ENCODE measurements around the gene CCNE1.
A peak's percentile ranks its signal among the peaks of the same experiment; 100 is the strongest.

CCNE1 gene

DNA sequence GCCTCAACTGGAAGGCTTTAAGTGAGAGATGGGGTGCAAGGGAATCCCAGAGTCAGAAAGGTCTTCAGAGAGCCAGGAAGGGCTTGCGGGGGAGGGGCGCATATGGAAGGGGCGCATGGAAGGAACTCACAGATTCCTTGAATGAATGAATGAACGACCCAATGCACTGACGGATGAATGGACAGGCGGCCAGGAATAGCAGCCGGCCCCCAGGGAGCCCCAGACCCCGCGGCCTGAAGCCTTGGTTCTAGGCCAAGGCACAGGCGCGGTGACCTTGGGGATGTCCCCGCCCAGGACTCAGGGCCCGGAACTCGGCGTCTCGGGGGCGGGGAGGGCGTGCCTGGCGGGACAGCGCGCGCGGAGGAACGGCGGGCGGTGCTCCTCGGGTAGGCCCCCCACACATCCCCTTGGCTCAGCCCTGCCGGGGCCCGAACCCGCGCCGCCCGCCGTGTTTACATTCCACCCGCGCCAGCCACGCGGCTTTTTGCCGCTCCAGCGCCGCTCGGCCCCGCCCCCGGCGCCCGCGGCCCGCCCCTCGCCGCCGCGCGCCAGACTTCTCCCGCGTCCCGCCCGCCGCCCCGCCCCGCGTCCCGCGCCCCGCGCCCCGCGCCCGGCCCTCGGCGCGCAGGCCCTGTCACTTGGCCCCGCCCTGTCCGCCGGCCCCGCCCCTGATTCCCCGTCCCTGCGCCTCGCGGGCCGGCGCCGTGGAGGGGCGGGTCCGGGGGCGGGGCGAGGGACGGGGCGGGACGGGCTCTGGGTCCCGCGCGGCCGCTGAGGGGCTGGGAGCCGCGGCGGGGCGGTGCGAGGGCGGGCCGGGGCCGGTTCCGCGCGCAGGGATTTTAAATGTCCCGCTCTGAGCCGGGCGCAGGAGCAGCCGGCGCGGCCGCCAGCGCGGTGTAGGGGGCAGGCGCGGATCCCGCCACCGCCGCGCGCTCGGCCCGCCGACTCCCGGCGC, at the start of gene CCNE1:
CCNE1 (plus strand) TSS at position 867 of the 955 bp plus-strand sequence. CDS start 565 bp downstream, outside the sequence.
- peak; percentile 86 to 98 for DNase-seq (ENCODE audit: low read depth in 2 of 2)

DNA sequence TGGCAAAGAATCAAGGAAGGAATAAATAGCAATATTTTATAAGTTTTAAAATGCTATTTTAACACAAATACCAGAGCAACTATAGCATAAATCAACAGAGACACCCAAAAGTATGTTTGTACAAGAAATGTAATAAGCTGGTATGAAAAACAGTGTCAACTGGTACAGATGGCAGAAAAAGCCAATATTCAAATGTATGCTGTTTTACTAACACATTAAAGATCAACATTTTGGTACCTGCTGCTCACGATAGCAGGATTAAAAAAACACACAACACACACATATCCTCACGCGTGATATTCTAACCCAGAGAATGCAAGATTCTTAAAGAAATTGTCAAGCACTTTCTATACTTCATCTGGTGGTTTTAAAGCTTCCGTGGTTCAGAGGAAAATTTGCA, 48.6 kb upstream of the CCNE1 start:
- DNase-seq (ENCODE audit: low read depth in 2 of 2): no peak

DNA sequence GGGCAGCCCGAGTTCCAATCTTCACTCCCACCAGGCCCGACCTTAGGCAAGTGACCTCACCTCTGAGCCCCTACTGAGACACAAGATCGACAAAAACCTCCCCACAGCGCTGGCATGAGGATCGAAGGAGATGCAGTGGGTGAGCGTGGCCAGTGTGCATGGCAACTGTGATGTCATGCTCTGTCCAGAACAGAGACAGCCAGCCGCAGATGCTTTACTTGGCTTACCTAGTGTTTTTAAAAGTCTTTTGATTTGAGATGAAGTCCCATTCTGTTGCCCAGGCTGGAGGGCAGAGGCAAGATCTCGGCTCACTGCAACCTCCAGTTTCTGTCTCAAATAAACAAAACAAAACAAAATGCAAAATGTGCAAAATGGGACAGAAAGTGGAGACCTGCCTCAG, 47.4 kb upstream of the CCNE1 start:
- DNase-seq (ENCODE audit: low read depth in 2 of 2): no peak

DNA sequence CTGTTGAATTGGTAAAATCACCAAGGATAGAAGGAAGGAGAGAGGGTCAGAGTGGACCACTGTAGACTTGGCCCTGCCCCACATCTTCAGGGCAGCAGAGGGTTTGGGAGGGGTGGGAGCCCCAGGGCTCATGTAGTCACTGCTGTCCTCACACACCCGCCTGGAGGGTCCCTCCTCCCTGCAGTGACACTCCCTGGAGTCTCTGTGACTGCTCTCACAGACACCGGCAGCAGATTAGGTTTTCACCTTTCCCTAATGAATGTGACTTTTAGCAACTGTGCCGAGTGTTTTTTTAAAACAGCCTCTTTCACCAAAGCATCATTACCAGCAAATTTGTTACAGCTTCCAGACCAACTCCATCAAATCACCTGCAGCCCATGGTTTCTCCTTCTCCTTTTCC, 45.7 kb upstream of the CCNE1 start:
- no peak for DNase-seq (ENCODE audit: low read depth in 2 of 2)

DNA sequence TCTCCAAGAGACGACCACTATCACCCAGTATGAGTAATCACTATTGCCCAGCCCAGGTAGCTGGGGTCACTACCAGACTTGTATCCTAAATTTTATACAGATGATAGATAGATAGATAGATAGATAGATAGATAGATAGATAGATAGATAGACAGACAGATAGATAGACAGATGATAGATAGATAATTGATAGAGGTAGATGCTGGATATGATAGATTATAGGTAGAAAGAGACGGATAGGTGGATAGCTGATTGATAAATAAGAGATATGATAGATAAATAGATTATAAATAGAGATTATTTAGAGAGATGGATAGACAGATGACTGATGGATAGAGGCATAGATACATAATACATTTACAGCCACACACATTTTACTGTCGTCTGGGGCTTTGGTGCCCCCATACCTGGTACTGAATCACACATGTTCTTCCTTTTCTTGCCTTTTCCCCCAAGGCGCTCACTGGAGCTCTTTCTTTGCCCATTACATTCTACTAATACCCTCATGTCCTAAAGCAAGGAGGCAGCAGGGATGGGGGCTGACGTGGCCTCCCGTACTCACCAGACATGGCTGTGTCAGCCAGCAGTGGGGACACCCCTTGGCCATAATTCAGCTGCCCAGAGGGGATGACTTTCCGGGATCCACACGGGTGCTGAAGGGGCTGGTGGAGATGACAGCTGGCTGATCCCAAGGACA, 44.6 kb upstream of the CCNE1 start:
- no peak for DNase-seq (ENCODE audit: low read depth in 2 of 2)

DNA sequence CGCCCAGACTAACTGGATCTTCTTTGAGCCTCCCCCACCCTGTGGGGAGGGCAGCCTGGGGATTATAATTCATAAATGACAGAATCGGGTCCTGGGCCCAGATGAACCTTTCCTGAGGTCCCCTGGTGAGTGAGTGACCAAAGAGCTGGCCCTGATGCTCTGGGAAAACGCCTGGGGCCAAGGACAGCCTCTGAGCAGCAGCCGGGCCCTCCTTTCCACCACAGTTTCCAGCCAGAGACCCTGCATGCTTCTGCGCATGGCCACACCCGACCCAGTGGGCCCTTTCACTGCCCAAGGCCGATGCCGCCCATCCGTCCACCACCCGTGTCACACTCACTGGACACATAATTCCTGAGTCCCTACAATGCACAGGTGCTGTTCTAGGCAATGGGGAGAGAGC, 43.6 kb upstream of the CCNE1 start:
- no peak for DNase-seq (ENCODE audit: low read depth in 2 of 2)

DNA sequence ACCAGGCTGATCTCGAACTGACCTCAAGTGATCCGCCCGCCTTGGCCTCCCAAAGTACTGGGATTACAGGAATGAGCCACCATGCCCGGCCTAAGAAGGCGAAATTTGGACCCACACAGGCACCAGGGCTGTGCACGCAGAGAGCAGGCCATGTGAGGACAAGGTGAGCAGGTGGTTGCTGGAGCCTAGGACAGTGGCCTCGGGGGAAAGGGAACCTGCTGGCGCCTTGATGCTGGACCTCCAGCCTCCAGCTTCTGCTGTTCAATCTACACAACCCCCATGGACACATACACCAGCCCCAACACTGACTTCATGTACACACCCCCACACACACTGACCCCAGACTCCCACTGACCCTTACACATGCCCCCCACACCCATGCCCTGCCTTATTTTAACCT, 41.8 kb upstream of the CCNE1 start:
- DNase-seq (ENCODE audit: low read depth in 2 of 2): no peak

DNA sequence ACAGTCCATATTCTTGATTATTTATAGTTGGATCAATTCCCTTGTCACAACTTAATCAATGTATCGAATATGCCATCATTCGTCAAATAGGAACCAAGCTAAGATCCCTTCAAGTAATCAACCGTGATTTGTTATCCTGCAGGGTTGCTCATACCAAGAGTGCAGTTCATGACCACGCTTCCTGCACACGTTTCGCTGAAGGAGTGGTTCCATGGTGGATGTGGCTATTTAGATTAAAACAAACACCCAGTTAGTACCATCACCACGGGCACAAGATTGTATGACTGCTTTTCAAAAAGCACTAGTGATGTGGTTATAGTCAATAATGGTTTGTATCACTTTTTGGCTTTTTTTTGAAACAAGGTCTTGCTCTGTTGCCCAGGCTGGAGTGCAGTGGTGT, 41.1 kb upstream of the CCNE1 start:
- DNase-seq (ENCODE audit: low read depth in 2 of 2): no peak

DNA sequence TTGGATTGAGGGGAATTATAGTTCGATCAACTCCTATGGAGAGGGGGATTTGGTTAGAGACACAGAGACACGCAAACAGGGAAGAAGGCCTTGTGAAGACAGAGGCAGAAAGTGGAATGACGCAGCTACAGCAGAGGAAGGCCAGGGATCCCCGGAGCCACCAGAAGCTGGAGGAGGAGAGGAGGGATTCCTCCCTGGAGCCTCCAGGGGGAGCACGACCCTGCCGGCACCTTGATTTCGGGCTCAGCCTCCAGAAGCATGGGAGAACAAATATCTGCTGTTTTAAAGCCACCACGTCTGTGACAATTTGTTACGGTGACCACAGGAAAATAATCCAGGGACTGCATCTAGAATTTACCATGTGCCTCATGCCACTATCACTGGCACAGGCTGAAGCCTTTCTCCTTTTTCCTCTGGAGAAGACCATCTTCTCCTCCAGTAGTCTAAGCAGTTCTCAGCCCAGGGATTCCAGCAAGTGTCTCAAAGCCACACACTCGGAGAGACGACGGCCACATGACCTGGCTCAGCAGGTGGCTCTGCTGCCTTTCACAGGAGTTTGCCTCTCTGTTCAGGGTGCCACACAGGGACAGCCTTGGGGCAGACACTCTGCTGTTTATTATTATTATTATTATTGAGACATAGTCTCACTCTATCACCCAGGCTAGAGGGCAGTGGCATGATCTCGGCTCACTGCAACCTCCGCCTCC, 39.9 kb upstream of the CCNE1 start:
- DNase-seq (ENCODE audit: low read depth in 2 of 2): peak in 1 of 2 experiments; percentile 3

DNA sequence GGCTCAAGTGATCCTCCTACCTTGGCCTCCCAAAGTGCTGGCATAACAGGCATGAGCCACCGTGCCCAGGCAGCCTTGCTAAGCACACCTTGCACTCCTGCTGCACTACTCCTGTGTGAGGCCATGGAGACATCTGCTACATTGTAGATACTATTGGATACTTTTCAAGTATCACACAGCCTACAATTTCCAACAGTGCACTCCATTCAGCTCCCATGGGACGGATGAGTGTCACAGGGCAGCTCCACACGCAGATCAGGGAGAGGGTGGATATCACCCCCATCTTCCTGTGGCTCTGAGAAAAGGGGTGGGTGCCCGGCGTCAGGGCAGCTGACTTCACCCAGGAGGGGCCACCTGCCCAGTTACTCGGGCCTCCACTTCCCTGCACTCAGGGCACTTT, 39.1 kb upstream of the CCNE1 start:
- DNase-seq (ENCODE audit: low read depth in 2 of 2): no peak

DNA sequence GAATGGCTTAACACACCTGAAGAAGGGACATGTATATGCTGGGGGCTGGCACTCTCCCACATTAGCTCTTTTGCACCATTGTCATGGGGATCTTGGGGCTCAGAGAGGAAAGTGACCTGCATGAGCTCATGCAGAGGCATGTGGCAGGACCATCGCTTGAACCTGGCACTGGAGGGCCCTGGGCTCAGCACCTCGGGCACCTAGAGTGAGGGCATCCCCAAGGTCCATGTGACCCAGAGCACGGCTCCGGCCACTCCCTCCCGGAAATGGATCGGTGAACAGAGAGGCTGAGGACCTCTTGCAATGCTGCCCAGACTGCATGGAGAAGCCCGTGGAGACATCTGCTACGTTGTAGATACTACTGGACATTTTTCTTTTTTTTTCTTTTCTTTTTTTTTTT, 38.6 kb upstream of the CCNE1 start:
- DNase-seq (ENCODE audit: low read depth in 2 of 2): no peak

DNA sequence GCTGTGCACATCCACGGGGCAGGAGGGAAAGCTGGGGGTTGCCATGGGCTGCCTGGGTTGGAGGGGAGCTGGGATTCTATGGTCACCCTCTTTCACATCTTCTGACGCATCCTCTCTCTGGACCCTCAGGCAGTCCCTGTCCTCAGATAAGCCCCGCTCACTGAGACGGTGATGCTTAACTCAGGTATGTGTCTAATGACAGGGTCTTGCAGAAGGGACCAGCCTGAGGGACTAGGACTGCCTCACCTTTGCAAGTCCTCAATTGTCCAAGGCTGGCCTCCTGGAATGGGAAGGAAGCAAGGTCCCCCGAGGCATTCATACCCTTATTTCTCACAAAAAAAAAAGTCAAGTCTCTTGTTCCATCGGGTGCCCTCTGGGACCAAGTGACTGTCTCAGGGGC, 37.7 kb upstream of the CCNE1 start:
- no peak for DNase-seq (ENCODE audit: low read depth in 2 of 2)

DNA sequence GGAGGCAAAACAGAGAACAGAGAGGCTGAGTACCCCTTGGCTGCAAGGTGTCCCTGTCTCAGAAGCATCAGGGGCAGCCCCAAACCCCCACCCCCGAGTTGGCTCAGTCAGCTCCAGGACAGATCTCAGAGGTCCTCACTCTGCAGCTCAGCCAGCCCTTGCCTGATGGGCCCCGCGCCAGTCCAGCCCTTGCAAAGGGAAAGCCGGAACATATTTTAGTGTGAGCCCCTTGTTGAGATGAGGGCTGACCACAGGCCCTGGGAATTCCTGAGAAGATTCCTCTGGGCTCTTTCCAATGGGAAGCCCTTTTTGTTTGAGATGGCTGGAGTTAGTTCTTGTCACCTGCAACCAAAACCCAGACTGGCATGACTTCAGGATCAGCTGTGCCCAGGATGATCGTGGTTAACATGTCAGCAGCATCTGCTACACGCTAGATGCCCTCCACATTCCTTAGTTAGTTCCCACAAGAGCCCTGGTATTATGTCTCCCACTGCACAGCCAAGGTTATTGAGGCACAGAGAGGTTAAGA, 33.9 kb upstream of the CCNE1 start:
- DNase-seq (ENCODE audit: low read depth in 2 of 2): no peak

DNA sequence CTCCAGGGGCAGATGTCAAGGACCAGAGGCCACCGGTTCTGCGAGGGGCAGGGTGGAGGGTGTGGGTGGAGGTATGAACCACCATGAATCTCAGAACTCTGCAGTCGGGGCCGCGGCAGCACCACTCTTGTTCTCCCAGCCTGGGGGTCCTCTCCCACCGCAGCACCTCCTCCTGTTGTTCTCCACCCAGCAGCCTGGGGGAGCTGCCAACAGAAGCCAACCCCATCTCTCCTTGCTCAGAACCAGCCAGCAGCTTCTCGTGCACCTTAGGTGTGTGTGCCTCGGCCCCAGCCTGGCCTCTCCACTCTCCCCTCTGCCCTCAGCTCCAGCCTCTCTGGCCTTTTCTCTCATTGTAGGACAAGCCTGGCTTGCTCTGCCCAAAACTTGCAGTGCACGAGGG, 31.9 kb upstream of the CCNE1 start:
- DNase-seq (ENCODE audit: low read depth in 2 of 2): no peak

DNA sequence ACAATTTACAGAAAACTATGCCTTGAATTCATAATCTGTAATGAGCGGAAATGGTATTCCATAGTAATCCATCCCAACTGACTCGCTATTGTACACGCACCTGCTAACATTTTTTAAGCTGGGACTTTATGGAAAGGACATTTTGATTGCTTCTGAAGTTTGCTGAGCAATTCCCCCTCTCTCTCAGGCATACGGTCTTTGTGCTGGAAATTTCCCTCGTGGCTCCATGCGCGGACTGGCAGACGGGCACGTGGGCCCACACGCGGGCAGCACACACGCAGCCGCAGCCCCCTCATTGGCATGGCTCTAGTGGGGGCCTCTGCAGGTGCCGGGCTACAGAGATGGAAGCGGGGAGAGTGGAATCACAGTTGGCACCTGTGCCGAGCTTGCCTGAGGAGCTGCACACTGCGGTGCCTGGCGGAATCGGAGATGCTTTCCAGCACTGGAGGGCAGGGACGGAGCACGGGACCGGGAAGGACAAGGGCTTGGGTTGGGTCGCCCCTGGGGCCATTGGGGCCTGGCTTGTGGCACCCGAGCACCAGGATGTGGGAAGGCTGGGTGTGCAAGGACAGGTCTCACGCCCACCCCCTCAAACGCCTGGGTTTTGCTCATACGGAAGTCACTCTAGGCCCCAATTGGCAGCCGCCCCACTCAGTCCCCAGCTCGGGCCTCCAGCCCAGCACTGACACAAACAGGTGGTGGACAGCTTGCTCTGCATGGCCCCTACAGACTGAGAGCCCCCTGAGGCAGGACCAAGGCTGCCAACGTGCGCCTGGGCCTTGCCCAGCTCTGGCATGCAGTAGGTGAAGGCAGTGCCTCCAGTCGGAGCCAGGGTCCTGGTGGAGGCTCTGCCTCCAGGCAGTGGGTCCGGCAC, 30.2 kb upstream of the CCNE1 start:
- DNase-seq (ENCODE audit: low read depth in 2 of 2): no peak

DNA sequence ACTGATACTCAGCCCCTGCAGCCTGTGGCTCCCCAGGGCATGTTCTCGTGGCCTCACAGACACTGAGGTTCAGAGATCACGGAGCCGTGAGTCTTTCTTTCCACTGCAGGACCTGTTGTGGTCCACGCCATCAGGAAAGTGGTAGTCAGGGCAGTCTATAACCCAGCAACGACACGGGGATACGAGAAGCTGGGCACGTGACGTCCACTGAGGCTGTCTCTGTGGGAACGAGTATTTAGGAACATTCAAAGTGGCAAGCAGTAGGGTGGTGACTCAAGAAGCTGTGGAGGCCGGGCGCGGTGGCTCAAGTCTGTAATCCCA, 29.6 kb upstream of the CCNE1 start:
- no peak for DNase-seq (ENCODE audit: low read depth in 2 of 2)

DNA sequence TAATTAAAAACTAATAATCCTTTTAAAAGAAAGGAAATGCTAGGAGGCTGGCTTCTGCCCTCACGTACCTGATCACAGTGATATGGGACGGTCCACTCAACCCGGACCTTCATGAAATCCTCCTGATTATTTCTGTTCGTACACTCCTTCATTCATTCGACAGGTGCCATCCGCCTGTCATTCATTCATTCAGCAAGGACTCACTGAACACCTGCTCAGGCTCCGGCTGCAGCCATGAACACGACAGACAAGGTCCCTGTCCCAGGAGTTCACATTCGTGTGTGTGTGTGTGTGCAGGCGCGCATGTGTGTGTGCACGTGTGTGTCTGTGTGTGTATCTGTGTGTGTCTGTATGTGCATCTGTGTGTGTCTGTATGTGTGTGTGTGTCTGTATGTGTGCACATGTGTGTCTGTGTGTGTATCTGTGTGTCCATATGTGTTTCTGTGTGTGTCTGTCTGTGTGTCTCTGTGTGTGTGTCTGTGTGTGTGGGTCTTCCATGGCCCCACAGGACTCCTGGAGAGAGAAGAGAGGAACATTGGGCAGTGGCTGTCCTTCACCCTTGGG, 28.1 kb upstream of the CCNE1 start:
- no peak for DNase-seq (ENCODE audit: low read depth in 2 of 2)

DNA sequence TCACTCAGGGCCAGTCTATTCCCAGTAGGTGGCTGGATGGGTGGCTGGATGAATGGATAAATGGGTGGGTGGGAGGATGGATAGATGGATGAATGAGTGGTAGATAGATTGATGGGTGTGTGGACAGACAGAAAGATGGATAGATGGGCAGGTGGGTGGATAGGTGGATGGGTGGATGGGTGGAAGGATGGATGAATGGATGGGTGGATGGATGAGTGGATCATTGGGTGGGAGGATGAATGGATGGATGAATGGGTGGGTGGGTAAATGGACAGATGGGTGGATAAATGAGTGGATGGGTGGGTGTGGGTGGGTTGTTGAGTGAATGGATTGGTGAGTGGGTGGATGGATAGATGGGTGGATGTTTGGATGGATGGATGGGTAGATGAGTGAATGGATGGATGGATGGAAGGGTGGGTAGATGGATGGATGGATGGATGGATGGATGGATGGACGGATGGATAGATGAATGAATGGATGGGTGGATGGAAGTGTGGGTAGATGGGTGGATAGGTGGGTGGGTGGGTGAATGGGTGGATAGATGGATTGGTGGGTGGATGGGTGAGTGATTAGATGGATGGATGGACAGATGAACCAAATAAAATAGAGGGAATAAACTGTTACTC, 27.1 kb upstream of the CCNE1 start:
- no peak for DNase-seq (ENCODE audit: low read depth in 2 of 2)

DNA sequence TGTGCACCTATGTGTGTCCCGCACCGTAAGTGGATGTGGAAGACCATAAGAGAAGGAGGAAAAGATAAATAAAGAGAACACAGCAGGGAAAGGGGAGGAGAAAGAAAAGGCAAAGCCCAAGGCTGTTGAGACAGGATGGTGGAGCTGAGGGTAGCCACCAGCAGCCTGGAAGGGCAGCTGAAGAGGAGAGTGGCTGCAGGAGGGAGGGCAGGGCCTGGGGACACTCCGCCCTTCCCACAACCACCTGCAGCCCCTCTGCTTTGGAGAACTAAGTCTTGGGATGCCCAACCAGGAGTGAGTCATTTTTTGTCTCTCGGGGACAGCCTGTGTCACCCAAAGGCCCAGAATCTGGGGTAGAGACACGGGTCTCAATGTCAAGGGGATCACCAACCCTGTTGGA, 26.4 kb upstream of the CCNE1 start:
- no peak for DNase-seq (ENCODE audit: low read depth in 2 of 2)

DNA sequence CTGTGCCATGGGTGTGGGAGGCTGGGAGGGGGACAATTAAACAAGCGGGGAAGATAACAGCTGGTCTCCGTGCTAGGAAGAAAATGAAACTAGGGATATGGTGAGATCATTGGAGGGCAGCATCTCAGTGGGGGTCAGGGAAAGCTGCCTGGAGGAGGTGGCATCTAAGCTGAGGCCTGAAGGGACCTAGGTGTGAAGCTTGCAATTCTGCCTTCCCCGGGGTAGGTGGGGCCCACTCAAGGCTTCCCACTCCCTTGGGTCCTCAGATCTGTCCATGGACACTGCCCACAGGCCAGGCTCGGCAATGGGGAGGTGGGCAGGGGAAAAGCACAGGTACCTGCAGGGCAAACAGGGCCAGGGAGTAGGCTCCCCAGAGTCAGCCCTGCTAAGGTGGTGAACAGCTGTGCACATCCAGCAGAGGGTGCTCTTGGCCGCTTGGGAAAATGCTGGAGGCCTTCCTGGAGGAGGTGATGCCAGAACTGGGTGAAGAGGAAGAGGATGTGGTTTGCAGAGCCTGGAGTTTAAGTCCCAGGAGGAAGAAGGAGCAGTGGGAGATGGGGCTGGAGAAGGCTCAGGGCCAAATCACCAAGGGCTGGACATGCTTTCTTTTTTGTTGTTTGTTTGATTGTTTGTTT, 25.7 kb upstream of the CCNE1 start:
- peak in 1 of 2 experiments; percentile 11 for DNase-seq (ENCODE audit: low read depth in 2 of 2)

Data from stimulated activated CD4-positive, alpha-beta T cell treated with anti-CD3 and anti-CD28 coated beads, Interleukin-12 subunit alpha, Interleukin-12 subunit beta, amount 100 ng/mL, for 24 hours (primary cell).